ENCODE results near the gene ADSL. TPM values are rescaled to one million over a fixed set of nuclear protein-coding genes. Genes with fewer than 3 reads are reported as not detected.

The ADSL gene
- total RNA-seq, 2 donors from 2014 or later = 56.6 to 68.8 TPM

DNA sequence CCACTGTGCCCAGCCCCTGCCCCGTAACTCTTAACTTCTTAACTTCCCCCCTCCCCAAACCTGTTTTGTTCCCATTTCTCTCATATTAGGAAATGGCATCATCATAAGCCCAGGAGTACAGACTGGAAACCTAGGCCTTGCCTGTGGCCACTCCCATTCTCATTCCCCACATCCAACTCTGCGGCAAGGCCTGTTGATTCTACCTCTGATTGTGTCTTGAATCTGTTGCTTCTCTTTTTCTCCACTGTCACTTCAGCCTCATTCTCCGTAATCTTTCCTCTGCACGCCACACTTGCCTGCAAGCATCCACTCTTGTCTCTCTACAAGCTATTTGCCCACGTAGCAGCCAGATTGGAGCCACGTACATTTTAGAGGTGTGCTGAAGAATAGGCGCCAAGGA lies 49.3 kb downstream of the ADSL start:
- peaks cover 0 to 5% of the 10 kb centered on the region in 2 donors for H3K4me1 ChIP-seq (ENCODE audit: control insufficient read depth in 1 of 2, low read depth in 2 of 2)
- H3K27ac ChIP-seq = no peak overlapping the region
- DNase-seq (ENCODE audit: low spot score) (no peak), ATAC-seq (ENCODE audit: insufficient number of reproducible peaks, low FRiP score, low read depth) (no peak)
- no peak overlapping the region for H3K4me3 ChIP-seq
- no peaks in the 10 kb centered on the region for H3K9me3 ChIP-seq
- H3K27me3 ChIP-seq (replicated peaks; ENCODE audit: insufficient read depth) = no peaks in the 10 kb centered on the region
- TF ChIP-seq, protein P1, sequence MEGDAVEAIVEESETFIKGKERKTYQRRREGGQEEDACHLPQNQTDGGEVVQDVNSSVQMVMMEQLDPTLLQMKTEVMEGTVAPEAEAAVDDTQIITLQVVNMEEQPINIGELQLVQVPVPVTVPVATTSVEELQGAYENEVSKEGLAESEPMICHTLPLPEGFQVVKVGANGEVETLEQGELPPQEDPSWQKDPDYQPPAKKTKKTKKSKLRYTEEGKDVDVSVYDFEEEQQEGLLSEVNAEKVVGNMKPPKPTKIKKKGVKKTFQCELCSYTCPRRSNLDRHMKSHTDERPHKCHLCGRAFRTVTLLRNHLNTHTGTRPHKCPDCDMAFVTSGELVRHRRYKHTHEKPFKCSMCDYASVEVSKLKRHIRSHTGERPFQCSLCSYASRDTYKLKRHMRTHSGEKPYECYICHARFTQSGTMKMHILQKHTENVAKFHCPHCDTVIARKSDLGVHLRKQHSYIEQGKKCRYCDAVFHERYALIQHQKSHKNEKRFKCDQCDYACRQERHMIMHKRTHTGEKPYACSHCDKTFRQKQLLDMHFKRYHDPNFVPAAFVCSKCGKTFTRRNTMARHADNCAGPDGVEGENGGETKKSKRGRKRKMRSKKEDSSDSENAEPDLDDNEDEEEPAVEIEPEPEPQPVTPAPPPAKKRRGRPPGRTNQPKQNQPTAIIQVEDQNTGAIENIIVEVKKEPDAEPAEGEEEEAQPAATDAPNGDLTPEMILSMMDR (IDR thresholded peaks at IDR 0.05) = no peak
- peaks cover 8% of the 10 kb centered on the region for H3K36me3 ChIP-seq

- no peaks in the 10 kb centered on the region for H3K27me3 ChIP-seq (replicated peaks; ENCODE audit: insufficient read depth)
- peaks cover 21% of the 10 kb centered on the region for H3K36me3 ChIP-seq
- H3K4me1 ChIP-seq (ENCODE audit: control insufficient read depth in 1 of 2, low read depth in 2 of 2) = peaks cover 0 to 5% of the 10 kb centered on the region in 2 donors
- TF ChIP-seq, protein P1 (IDR thresholded peaks at IDR 0.05) = no peak
- H3K9me3 ChIP-seq = no peaks in the 10 kb centered on the region
- H3K4me3 ChIP-seq = no peak overlapping the region
- no peak for ATAC-seq (ENCODE audit: insufficient number of reproducible peaks, low FRiP score, low read depth)
- DNase-seq (ENCODE audit: low spot score) = no peak
- no peak overlapping the region for H3K27ac ChIP-seq
These were observed 50.6 kb downstream of the ADSL start for GRCh38 chr22:40396882-40397281.

DNA sequence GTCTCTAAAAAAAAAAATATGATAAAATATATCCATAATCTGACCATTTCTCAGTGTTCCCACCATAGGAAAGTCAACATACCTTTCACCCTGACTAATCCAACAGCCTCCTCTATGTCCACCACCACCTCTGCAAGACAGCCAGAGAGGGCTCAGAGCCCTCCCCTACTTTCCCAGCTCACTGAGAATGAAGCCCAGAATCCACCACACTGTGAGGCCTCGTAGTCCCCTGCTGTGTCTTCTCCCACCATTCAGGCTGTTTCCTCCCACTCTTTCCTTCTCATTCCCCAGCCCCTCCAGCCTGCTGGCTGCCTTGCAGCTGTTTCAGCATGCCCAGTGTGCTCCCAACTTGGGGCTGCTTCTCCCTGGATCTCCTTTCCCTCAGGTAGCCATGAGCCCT lies 51.1 kb downstream of the ADSL start:
- Histone ChIP-seq H3K9me3 (no peaks in the 10 kb centered on the region), H3K36me3 (peaks cover 22% of the 10 kb centered on the region), H3K4me3 (no peak overlapping the region), H3K4me1 (ENCODE audit: control insufficient read depth in 1 of 2, low read depth in 2 of 2) (peaks cover 0 to 5% of the 10 kb centered on the region in 2 donors), H3K27ac (no peak overlapping the region), H3K27me3 (replicated peaks; ENCODE audit: insufficient read depth) (no peaks in the 10 kb centered on the region)
- ATAC-seq (ENCODE audit: insufficient number of reproducible peaks, low FRiP score, low read depth) (no peak), DNase-seq (ENCODE audit: low spot score) (no peak)
- TF ChIP-seq, protein P1 (IDR thresholded peaks at IDR 0.05) = no peak

DNA sequence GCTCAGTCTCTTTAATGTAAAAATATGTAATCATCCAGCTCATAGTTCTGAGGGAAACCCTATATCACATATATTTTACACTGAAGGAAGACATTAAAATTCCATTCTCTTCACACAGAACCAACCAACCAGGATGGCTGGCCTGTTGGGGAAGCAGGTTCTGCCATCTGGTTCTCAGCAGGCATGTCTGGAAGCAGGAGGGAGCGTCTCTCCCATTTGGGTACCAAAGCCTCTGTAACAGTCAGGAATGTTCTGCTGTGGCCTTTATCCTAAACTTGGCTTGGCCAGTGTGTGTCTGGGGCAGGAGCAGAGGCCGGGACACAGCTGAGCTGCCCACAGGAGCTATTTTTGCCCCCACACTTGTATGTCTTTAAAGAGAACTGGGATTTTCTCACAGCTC lies 53.3 kb downstream of the ADSL start:
- TF ChIP-seq, protein P1 (IDR thresholded peaks at IDR 0.05) = no peak
- DNase-seq (ENCODE audit: low spot score) (no peak), ATAC-seq (ENCODE audit: insufficient number of reproducible peaks, low FRiP score, low read depth) (no peak)
- no peak overlapping the region for H3K27ac ChIP-seq
- no peak overlapping the region for H3K4me3 ChIP-seq
- no peaks in the 10 kb centered on the region for H3K9me3 ChIP-seq
- H3K4me1 ChIP-seq (ENCODE audit: control insufficient read depth in 1 of 2, low read depth in 2 of 2) = peaks cover 0 to 5% of the 10 kb centered on the region in 2 donors
- H3K36me3 ChIP-seq = peaks cover 22% of the 10 kb centered on the region
- H3K27me3 ChIP-seq (replicated peaks; ENCODE audit: insufficient read depth) = no peaks in the 10 kb centered on the region

- TF ChIP-seq, protein P1 (IDR thresholded peaks at IDR 0.05) = no peak
These were observed 53.9 kb downstream of the ADSL start for GRCh38 chr22:40400159-40400558.

More at GRCh38 chr22:40400159-40400558, 53.9 kb downstream of the ADSL start:
- Histone ChIP-seq H3K4me3 (no peak overlapping the region), H3K27ac (no peak overlapping the region), H3K27me3 (replicated peaks; ENCODE audit: insufficient read depth) (no peaks in the 10 kb centered on the region), H3K36me3 (peaks cover 23% of the 10 kb centered on the region), H3K9me3 (no peaks in the 10 kb centered on the region), H3K4me1 (ENCODE audit: control insufficient read depth in 1 of 2, low read depth in 2 of 2) (peaks cover 0 to 5% of the 10 kb centered on the region in 2 donors)
- ATAC-seq (ENCODE audit: insufficient number of reproducible peaks, low FRiP score, low read depth) (no peak), DNase-seq (ENCODE audit: low spot score) (no peak)
